HFFc6 (cell line): ENCODE data around the gene RHOV. TPM values are rescaled to one million over a fixed set of nuclear protein-coding genes. Genes with fewer than 3 reads are reported as not detected.

Experiments used
- DNase-seq: peaks from one replicate; pipeline ENCODE4 v3.0.0-alpha.2; 2018
- H3K27ac Mint-ChIP-seq: 2 replicates; pipeline ENCODE4 v1.8.0; 2020; ENCODE audit warnings: mild to moderate bottlenecking, mixed read lengths
- H3K27me3 Mint-ChIP-seq: 2 replicates; pipeline ENCODE4 v1.8.0; 2021; ENCODE audit warnings: mild to moderate bottlenecking, moderate library complexity, mixed read lengths; ENCODE audit not compliant: insufficient read depth
- H3K36me3 Mint-ChIP-seq: 2 replicates; pipeline ENCODE4 v1.8.0; 2021; ENCODE audit warnings: low read depth, mixed read lengths
- H3K4me1 Mint-ChIP-seq: 2 replicates; pipeline ENCODE4 v1.8.0; 2020; ENCODE audit warnings: low read depth, mixed read lengths
- H3K4me3 Mint-ChIP-seq: 2 replicates; pipeline ENCODE4 v1.8.0; 2020; ENCODE audit warnings: mild to moderate bottlenecking, moderate library complexity, mixed read lengths
- H3K9me3 Mint-ChIP-seq: 2 replicates; pipeline ENCODE4 v1.8.0; 2020; ENCODE audit warnings: mild to moderate bottlenecking, mixed read lengths
- CTCF ChIP-seq: fragments of 200-600 bp; sonication (generic); IDR thresholded peaks from 2 replicates; pipeline ENCODE4 v1.5.0; 2021; ENCODE audit warnings: antibody characterized with exemption, mild to moderate bottlenecking
- total RNA-seq, 6 experiments: library from RNA; stranded (reverse); fragmentation: NEBNext Ultra II Directional; extraction: Animal tissue kit (Norgen Biotek cat#: 25700); gene quantifications; 2 replicates in 1 of 6; 3 replicates in 5 of 6; pipeline ENCODE4 v1.2.3, GENCODE V29; 2021

Gene RHOV
- total RNA-seq, 6 experiments from 2014 or later, result 0.14 to 0.41 (median 0.31) TPM; not detected in 1

- peak overlapping the region; percentile 100 for H3K4me3 Mint-ChIP-seq
- peaks cover 5% of the 10 kb centered on the region for H3K36me3 Mint-ChIP-seq
- no peaks in the 10 kb centered on the region for H3K9me3 Mint-ChIP-seq
- TF ChIP-seq CTCF, result peak; percentile 79
- H3K4me1 Mint-ChIP-seq, result peaks cover 21% of the 10 kb centered on the region
- peak; percentile 81 for DNase-seq
- H3K27ac Mint-ChIP-seq, result peak overlapping the region; percentile 99
- peaks cover 5% of the 10 kb centered on the region for H3K27me3 Mint-ChIP-seq
These were observed 20.8 kb upstream of the RHOV start for GRCh38 chr15:40894681-40895448.

GRCh38 chr15:40893733-40894680 lies 20.0 kb upstream of the RHOV start, which contains the start of gene VPS18:
Gene VPS18, plus strand, starts transcription at chr15:40894450. Its CDS starts 319 bp downstream, at chr15:40894769.
- peaks cover 5% of the 10 kb centered on the region for H3K27me3 Mint-ChIP-seq
- peak within 1 kb of the TSS; percentile 99 for H3K27ac Mint-ChIP-seq
- H3K36me3 Mint-ChIP-seq, result peaks cover 5% of the 10 kb centered on the region
- peak; percentile 94 for TF ChIP-seq CTCF
- H3K4me1 Mint-ChIP-seq, result peaks cover 21% of the 10 kb centered on the region
- no peaks in the 10 kb centered on the region for H3K9me3 Mint-ChIP-seq
- peak; percentile 95 for DNase-seq
- H3K4me3 Mint-ChIP-seq, result peak within 1 kb of the TSS; percentile 100

- peaks cover 5% of the 10 kb centered on the region for H3K27me3 Mint-ChIP-seq
- no peak overlapping the region for H3K4me3 Mint-ChIP-seq
- peaks cover 21% of the 10 kb centered on the region for H3K4me1 Mint-ChIP-seq
- H3K9me3 Mint-ChIP-seq, result no peaks in the 10 kb centered on the region
- no peak for DNase-seq
- no peak for TF ChIP-seq CTCF
- peaks cover 5% of the 10 kb centered on the region for H3K36me3 Mint-ChIP-seq
- H3K27ac Mint-ChIP-seq, result no peak overlapping the region
These were observed 19.1 kb upstream of the RHOV start for GRCh38 chr15:40893019-40893670.

GRCh38 chr15:40892447-40893012 lies 18.5 kb upstream of the RHOV start:
- TF ChIP-seq CTCF, result no peak
- DNase-seq, result no peak
- peaks cover 5% of the 10 kb centered on the region for H3K36me3 Mint-ChIP-seq
- peaks cover 21% of the 10 kb centered on the region for H3K4me1 Mint-ChIP-seq
- H3K27me3 Mint-ChIP-seq, result peaks cover 5% of the 10 kb centered on the region
- H3K4me3 Mint-ChIP-seq, result no peak overlapping the region
- no peak overlapping the region for H3K27ac Mint-ChIP-seq
- no peaks in the 10 kb centered on the region for H3K9me3 Mint-ChIP-seq
